ENCODE measurements around the gene NQO2. TPM values are rescaled to one million over a fixed set of nuclear protein-coding genes. Genes with fewer than 3 reads are reported as not detected.
"Not testable (repeated sequence)": the region's sequence is repeated elsewhere in the genome, so short reads cannot be mapped to it uniquely, and the experiment has no call there.

The NQO2 gene
- polyA plus RNA-seq, 1 of the 3 experiments (the other 2 are of a cell fraction), result 19.2 TPM

- no peak overlapping the region for H3K4me3 ChIP-seq (ENCODE audit: low read depth in 2 of 2, low read length in 1 of 2)
- H3K27ac ChIP-seq (ENCODE audit: low read depth in 2 of 2, low read length in 1 of 2), result no peak overlapping the region
- H3K9me3 ChIP-seq, result no peaks in the 10 kb centered on the region
- no peak overlapping the region for H2AFZ ChIP-seq (ENCODE audit: low read depth)
- no peaks in the 10 kb centered on the region for H3F3A ChIP-seq (replicated peaks; ENCODE audit: insufficient read depth)
- no peak overlapping the region for H3K4me2 ChIP-seq
- ChIA-PET CTCF (interaction anchor here (0.8 to 1.5 kb wide), 3 partner anchors 9 to 67 kb away, joined by 3 to 5 read pairs (median 4); no protein-coding TSS in a partner anchor), POLR2A (no interaction called here)
- no peak overlapping the region for H3K9ac ChIP-seq
- TF ChIP-seq MEF2A (IDR thresholded peaks at IDR 0.05; ENCODE audit: borderline replicate concordance, low read depth) (no peak), RXRA (IDR thresholded peaks at IDR 0.05; ENCODE audit: borderline replicate concordance, low read depth) (no peak), FOSL2 (IDR thresholded peaks at IDR 0.05; ENCODE audit: borderline replicate concordance, low read depth) (no peak), FOXJ3 (CRISPR knock-in tag; IDR thresholded peaks at IDR 0.05) (no peak), GABPA (IDR thresholded peaks at IDR 0.05; ENCODE audit: low read depth) (no peak), YY1 (IDR thresholded peaks at IDR 0.05; ENCODE audit: low read depth) (no peak)
- no peaks in the 10 kb centered on the region for H3K27me3 ChIP-seq (ENCODE audit: insufficient read depth)
- no peaks in the 10 kb centered on the region for H3K79me2 ChIP-seq (ENCODE audit: insufficient read depth)
- 100% methylated on average over 1 of the region's 1 CpG for WGBS (ENCODE audit: low lambda C conversion rate)
- H4K20me1 ChIP-seq (ENCODE audit: insufficient read depth), result no peaks in the 10 kb centered on the region
- peaks cover 0 to 3% of the 10 kb centered on the region in 2 experiments; a peak in 1 of 4 replicates for H3K4me1 ChIP-seq (ENCODE audit: control insufficient read depth in 1 of 2, insufficient read depth in 2 of 2, low read depth in 1 of 2, low read length in 1 of 2)
- DNase-seq, result no peak
- peaks cover 0 to 9% of the 10 kb centered on the region in 2 experiments for H3K36me3 ChIP-seq (replicated peaks in 1 of 2; ENCODE audit: control insufficient read depth in 1 of 2, insufficient read depth in 2 of 2, low read length in 1 of 2)
- no peaks in the 10 kb centered on the region for H3K9me2 ChIP-seq
Measured at GRCh38 chr6:3019065-3019464, 19.4 kb downstream of the NQO2 start.

GRCh38 chr6:3019749-3020320 is 20.1 kb downstream of the NQO2 start:
- no peak overlapping the region for H3K27ac ChIP-seq (ENCODE audit: low read depth in 2 of 2, low read length in 1 of 2)
- DNase-seq, result no peak
- no peaks in the 10 kb centered on the region for H4K20me1 ChIP-seq (ENCODE audit: insufficient read depth)
- 89% methylated on average over 6 of the region's 6 CpGs for WGBS (ENCODE audit: low lambda C conversion rate)
- CTCF ChIA-PET, result interaction anchor here (0.8 to 1.5 kb wide), 4 partner anchors 9 to 68 kb away, joined by 3 to 5 read pairs (median 4); no protein-coding TSS in a partner anchor
- TF ChIP-seq EZH2phosphoT487 (IDR thresholded peaks at IDR 0.05; ENCODE audit: borderline replicate concordance, low read depth), result no peak
- H3K36me3 ChIP-seq (replicated peaks in 1 of 2; ENCODE audit: control insufficient read depth in 1 of 2, insufficient read depth in 2 of 2, low read length in 1 of 2), result peaks cover 0 to 9% of the 10 kb centered on the region in 2 experiments
- POLR2A ChIA-PET, result no interaction called here
- H3K79me2 ChIP-seq (ENCODE audit: insufficient read depth), result no peaks in the 10 kb centered on the region
- no peaks in the 10 kb centered on the region for H3K9me3 ChIP-seq
- H3F3A ChIP-seq (replicated peaks; ENCODE audit: insufficient read depth), result no peaks in the 10 kb centered on the region
- H3K9ac ChIP-seq, result no peak overlapping the region
- H3K4me3 ChIP-seq (ENCODE audit: low read depth in 2 of 2, low read length in 1 of 2), result no peak overlapping the region
- H3K4me2 ChIP-seq, result no peak overlapping the region
- no peak overlapping the region for H2AFZ ChIP-seq (ENCODE audit: low read depth)
- H3K27me3 ChIP-seq (ENCODE audit: insufficient read depth), result no peaks in the 10 kb centered on the region
- peaks cover 0 to 10% of the 10 kb centered on the region in 2 experiments; a peak in 1 of 4 replicates for H3K4me1 ChIP-seq (ENCODE audit: control insufficient read depth in 1 of 2, insufficient read depth in 2 of 2, low read depth in 1 of 2, low read length in 1 of 2)
- H3K9me2 ChIP-seq, result no peaks in the 10 kb centered on the region

- WGBS (ENCODE audit: low lambda C conversion rate), result 90% methylated on average over 2 of the region's 2 CpGs
- CTCF ChIA-PET, result interaction anchor here (1.1 kb wide), 1 partner anchor 20 kb away, joined by 5 read pairs; no protein-coding TSS in a partner anchor
- H3K9me3 ChIP-seq; H3K4me2 ChIP-seq; H3K79me2 ChIP-seq (ENCODE audit: insufficient read depth); H3K9me2 ChIP-seq; H3K36me3 ChIP-seq (replicated peaks in 1 of 2; ENCODE audit: control insufficient read depth in 1 of 2, insufficient read depth in 2 of 2, low read length in 1 of 2); H2AFZ ChIP-seq (ENCODE audit: low read depth); DNase-seq; POLR2A ChIA-PET; H3K9ac ChIP-seq; H3K27me3 ChIP-seq (ENCODE audit: insufficient read depth); H3K27ac ChIP-seq (ENCODE audit: low read depth in 2 of 2, low read length in 1 of 2); H3K4me3 ChIP-seq (ENCODE audit: low read depth in 2 of 2, low read length in 1 of 2); H3F3A ChIP-seq (replicated peaks; ENCODE audit: insufficient read depth); H4K20me1 ChIP-seq (ENCODE audit: insufficient read depth): not testable (repeated sequence)
- peaks cover 0 to 11% of the 10 kb centered on the region in 2 experiments; a peak in 1 of 4 replicates for H3K4me1 ChIP-seq (ENCODE audit: control insufficient read depth in 1 of 2, insufficient read depth in 2 of 2, low read depth in 1 of 2, low read length in 1 of 2)
Measured at GRCh38 chr6:3020976-3021598, 21.4 kb downstream of the NQO2 start.
